Peyer's patch (tissue), 4 donors: ENCODE data around the gene LMBRD1. TPM values are rescaled to one million over a fixed set of nuclear protein-coding genes. Genes with fewer than 3 reads are reported as not detected.

ENCODE experiments used
- DNase-seq, 3 donors: peaks; one replicate each; pipeline ENCODE4 v3.0.0-alpha.2; 2017 to 2019
- H3K27ac ChIP-seq, 4 donors: fragments of 200-600 bp; sonication (generic); one replicate each; pipeline ENCODE4 v1.5.1; 2016 to 2019
- H3K27me3 ChIP-seq, 2 donors: fragments of 200-600 bp; sonication (generic); one replicate each; pipeline ENCODE4 v1.5.1; 2019
- H3K36me3 ChIP-seq, 3 donors: fragments of 200-600 bp; sonication (generic); one replicate each; pipeline ENCODE4 v1.5.1; 2016 to 2019
- H3K4me1 ChIP-seq, 4 donors: fragments of 200-600 bp; sonication (generic); one replicate each; pipeline ENCODE4 v1.5.1; 2016 to 2019
- H3K4me3 ChIP-seq, 4 donors: fragments of 200-600 bp; sonication (generic); 1 replicate in 3 of 4; 2 replicates in 1 of 4; pipeline ENCODE4 v1.5.1; 2016 to 2019; ENCODE audit warnings: mild to moderate bottlenecking in 1 of 4
- H3K9me3 ChIP-seq, 4 donors: fragments of 200-600 bp; sonication (generic); one replicate each; pipeline ENCODE4 v1.5.1; 2016 to 2019; ENCODE audit warnings: mild to moderate bottlenecking in 1 of 4
- CTCF ChIP-seq, 6 experiments: fragments of 450-650 bp in 4 of 6; fragments of 200-600 bp in 2 of 6; sonication (generic) in 1 of 6; IDR thresholded peaks; one replicate each; pipeline ENCODE4 v1.5.1; 2017 to 2019; ENCODE audit warnings: antibody characterized with exemption in 6 of 6, mild to moderate bottlenecking in 3 of 6, moderate library complexity in 1 of 6
- POLR2A ChIP-seq, 2 donors: fragments of 450-650 bp; IDR thresholded peaks; one replicate each; pipeline ENCODE4 v1.5.1; 2017; ENCODE audit warnings: antibody characterized with exemption in 2 of 2, mild to moderate bottlenecking in 2 of 2, moderate library complexity in 2 of 2
- total RNA-seq, 4 donors: library from RNA; depleted of rRNA; stranded (reverse); fragments of >200 nt; gene quantifications; one replicate each; pipeline ENCODE4 v1.1.0, GENCODE V29; 2016

The LMBRD1 gene
- total RNA-seq, 4 donors from 2014 or later, result 31.4 to 103 (median 61.0) TPM

- no peak for DNase-seq
- no peaks in the 10 kb centered on the region for H3K36me3 ChIP-seq
- no peak overlapping the region for H3K27ac ChIP-seq
- H3K27me3 ChIP-seq, result no peaks in the 10 kb centered on the region
- TF ChIP-seq CTCF (IDR thresholded peaks at IDR 0.05) (no peak), POLR2A (IDR thresholded peaks at IDR 0.05) (no peak)
- H3K4me1 ChIP-seq, result no peaks in the 10 kb centered on the region
- H3K9me3 ChIP-seq, result no peaks in the 10 kb centered on the region
- H3K4me3 ChIP-seq, result no peak overlapping the region
Measured at GRCh38 chr6:69775941-69776340, 20.9 kb downstream of the LMBRD1 start.

GRCh38 chr6:69775585-69775849 lies 21.3 kb downstream of the LMBRD1 start:
- no peak for DNase-seq
- H3K27me3 ChIP-seq, result no peaks in the 10 kb centered on the region
- TF ChIP-seq CTCF (IDR thresholded peaks at IDR 0.05) (no peak), POLR2A (IDR thresholded peaks at IDR 0.05) (no peak)
- H3K4me3 ChIP-seq, result no peak overlapping the region
- H3K4me1 ChIP-seq, result no peaks in the 10 kb centered on the region
- no peak overlapping the region for H3K27ac ChIP-seq
- H3K36me3 ChIP-seq, result no peaks in the 10 kb centered on the region
- H3K9me3 ChIP-seq, result no peaks in the 10 kb centered on the region

DNA sequence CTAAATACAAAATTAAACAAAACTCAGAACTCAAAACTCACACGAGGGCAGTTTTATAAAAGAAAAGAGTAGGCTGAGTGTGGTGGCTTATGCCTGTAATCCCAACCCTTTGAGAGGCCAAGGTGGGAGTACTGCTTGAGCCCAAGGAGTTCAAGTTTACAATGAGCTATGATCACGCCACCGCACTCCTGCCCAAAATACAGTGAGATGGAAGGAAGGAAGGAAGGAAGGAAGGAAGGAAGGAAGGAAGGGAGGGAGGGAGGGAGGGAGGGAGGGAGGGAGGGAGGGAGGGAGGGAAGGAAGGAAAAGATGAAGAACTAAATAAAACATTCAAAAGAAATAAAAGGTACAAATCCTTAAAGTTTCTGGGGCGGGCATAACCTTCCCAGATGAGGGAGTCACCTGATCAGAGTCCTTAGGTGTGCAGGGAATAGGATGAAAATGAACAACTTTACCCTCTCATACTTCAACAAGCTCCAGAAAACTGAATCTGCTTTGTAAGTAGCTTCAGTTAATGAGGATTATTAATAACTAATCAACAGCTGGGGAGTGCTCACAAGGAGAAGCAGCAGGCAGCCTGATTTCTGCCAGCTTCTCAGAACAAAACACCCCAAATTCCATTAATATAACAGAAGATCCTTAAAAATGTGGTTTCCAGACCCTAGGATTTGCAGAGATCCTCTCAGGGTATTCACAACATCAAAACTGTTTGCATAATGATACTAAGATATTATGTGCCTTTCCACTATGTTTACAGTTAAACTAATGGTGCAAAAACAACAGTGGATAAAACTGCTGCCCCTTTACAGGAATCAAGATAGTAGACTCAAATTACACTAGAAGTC lies 21.8 kb downstream of the LMBRD1 start:
- no peak for DNase-seq

GRCh38 chr6:69771158-69771906 lies 25.5 kb downstream of the LMBRD1 start:
- H3K27ac ChIP-seq, result no peak overlapping the region
- no peaks in the 10 kb centered on the region for H3K27me3 ChIP-seq
- H3K9me3 ChIP-seq, result no peaks in the 10 kb centered on the region
- no peak for TF ChIP-seq POLR2A (IDR thresholded peaks at IDR 0.05)
- no peak for TF ChIP-seq CTCF (IDR thresholded peaks at IDR 0.05)
- H3K4me3 ChIP-seq, result no peak overlapping the region
- no peaks in the 10 kb centered on the region for H3K4me1 ChIP-seq
- no peaks in the 10 kb centered on the region for H3K36me3 ChIP-seq
- DNase-seq, result no peak

More for the DNA sequence above, 21.8 kb downstream of the LMBRD1 start:
- Histone ChIP-seq H3K27me3 (no peaks in the 10 kb centered on the region), H3K4me3 (no peak overlapping the region), H3K9me3 (no peaks in the 10 kb centered on the region), H3K4me1 (no peaks in the 10 kb centered on the region), H3K36me3 (no peaks in the 10 kb centered on the region), H3K27ac (no peak overlapping the region)
- TF ChIP-seq POLR2A (IDR thresholded peaks at IDR 0.05) (no peak), CTCF (IDR thresholded peaks at IDR 0.05) (no peak)

- Histone ChIP-seq H3K27me3 (no peaks in the 10 kb centered on the region), H3K36me3 (no peaks in the 10 kb centered on the region), H3K4me1 (no peaks in the 10 kb centered on the region), H3K27ac (no peak overlapping the region), H3K9me3 (no peaks in the 10 kb centered on the region), H3K4me3 (no peak overlapping the region)
- DNase-seq, result no peak
- no peak for TF ChIP-seq POLR2A (IDR thresholded peaks at IDR 0.05)
- TF ChIP-seq CTCF (IDR thresholded peaks at IDR 0.05), result peak in 1 of 6 experiments; percentile 4
Measured at GRCh38 chr6:69768664-69769063, 28.1 kb downstream of the LMBRD1 start.
